ENCODE results near the gene LMBRD2.

DNA sequence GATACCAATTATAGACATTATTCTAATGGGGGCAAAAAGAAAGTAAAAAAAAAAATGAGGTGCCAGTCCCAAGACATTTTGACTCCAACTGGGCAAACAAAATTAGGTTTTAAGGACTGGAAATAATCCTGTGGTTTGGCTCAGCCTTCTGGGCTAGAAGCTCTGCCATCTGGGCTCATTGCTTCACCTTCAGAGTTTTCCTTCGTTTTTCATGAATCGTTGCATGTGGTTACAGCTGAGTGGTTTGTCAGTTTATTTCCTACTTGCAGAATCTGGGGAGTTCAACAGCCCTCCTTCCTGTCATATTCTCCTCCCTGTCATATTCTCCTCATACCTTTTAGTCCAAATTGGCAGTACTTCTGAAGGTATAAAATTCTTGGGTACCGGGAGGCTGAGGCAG, 97.0 kb downstream of the LMBRD2 start:
- TF ChIP-seq CTCF (IDR thresholded peaks at IDR 0.05; ENCODE audit: insufficient read depth, low read depth, low read length) (no peak), EZH2 (IDR thresholded peaks at IDR 0.05; ENCODE audit: insufficient read depth, low read length) (no peak)
